Sigmoid colon (tissue), 7 donors: Measurements from ENCODE around the gene SLC22A1. TPM values are rescaled to one million over a fixed set of nuclear protein-coding genes. Genes with fewer than 3 reads are reported as not detected.
"Not testable (repeated sequence)": the region's sequence is repeated elsewhere in the genome, so short reads cannot be mapped to it uniquely, and the experiment has no call there.

ENCODE experiments used
- DNase-seq: peaks from one replicate; pipeline ENCODE4 v3.0.0-alpha.2; 2019
- H3K27ac ChIP-seq, 4 donors: fragments of 200-600 bp; sonication (generic); one replicate each; pipeline ENCODE4 v1.5.1; 2016 to 2019; ENCODE audit warnings: mild to moderate bottlenecking in 1 of 4
- H3K27me3 ChIP-seq, 3 donors: fragments of 200-600 bp; sonication (generic); one replicate each; pipeline ENCODE4 v1.5.1; 2019; ENCODE audit warnings: mild to moderate bottlenecking in 1 of 3
- H3K36me3 ChIP-seq, 4 donors: fragments of 200-600 bp; sonication (generic); one replicate each; pipeline ENCODE4 v1.5.1; 2016 to 2019
- H3K4me1 ChIP-seq, 4 donors: fragments of 200-600 bp; sonication (generic); one replicate each; pipeline ENCODE4 v1.5.1; 2017 to 2019
- H3K4me3 ChIP-seq, 4 donors: fragments of 200-600 bp; sonication (generic); one replicate each; pipeline ENCODE4 v1.5.1; 2017 to 2019; ENCODE audit warnings: mild to moderate bottlenecking in 2 of 4, moderate library complexity in 1 of 4
- H3K9me3 ChIP-seq, 4 donors: fragments of 200-600 bp in 3 of 4; sonication (generic) in 3 of 4; one replicate each; pipeline versions ENCODE4 v1.5.1 to v1.6.1; 2013 to 2019
- EP300 ChIP-seq, 4 donors: sonication (generic); formaldehyde crosslinking; IDR thresholded peaks; one replicate each; pipeline ENCODE4 v1.6.1; 2017; ENCODE audit warnings: antibody characterized with exemption in 4 of 4
- POLR2A ChIP-seq, 2 donors: fragments of 450-650 bp; IDR thresholded peaks; one replicate each; pipeline ENCODE4 v1.6.1; 2016; ENCODE audit warnings: antibody characterized with exemption in 2 of 2, mild to moderate bottlenecking in 2 of 2, moderate library complexity in 2 of 2
- POLR2AphosphoS5 ChIP-seq, 4 donors: sonication (generic); formaldehyde crosslinking; IDR thresholded peaks; one replicate each; pipeline ENCODE4 v1.6.1; 2017; ENCODE audit warnings: antibody characterized with exemption in 4 of 4
- WGBS, 2 donors: extraction: QIAGEN DNeasy Blood & Tissue Kit; methylation state at CpG; one replicate each; pipeline ENCODE4 v1.1.7; 2013; 5-methylcytosine and 5-hydroxymethylcytosine counted together
- intact Hi-C: fragments of 100-400 bp; cut with DNase I; formaldehyde crosslinking; loops from one replicate; pipeline ENCODE4 v1.15.1; 2023
- polyA plus RNA-seq, 3 donors: library from polyadenylated mRNA; stranded (reverse); fragments of 200-250 nt; gene quantifications; one replicate each; pipeline ENCODE4 v1.2.3, GENCODE V29; 2013
- total RNA-seq, 4 donors: library from RNA; depleted of rRNA; stranded (reverse); fragments of >200 nt; gene quantifications; one replicate each; pipeline ENCODE4 v1.1.0, GENCODE V29; 2016
- TF ChIP-seq, protein P1 (sequence below), 4 experiments: fragments of 450-650 bp in 3 of 4; fragments of 200-600 bp in 1 of 4; IDR thresholded peaks; one replicate each; pipeline ENCODE4 v1.5.1; 2016 to 2019; ENCODE audit warnings: antibody characterized with exemption in 4 of 4, mild to moderate bottlenecking in 3 of 4, moderate library complexity in 2 of 4
- donor health status: healthy with polysubstance abuse.
- donor health status: Bipolar disorder and iron deficiency.
- donor health status: healthy.

Gene SLC22A1
- total and polyA plus RNA-seq, 7 donors, result 0.58 to 1.9 (median 1.0) TPM; not detected in 3

DNA sequence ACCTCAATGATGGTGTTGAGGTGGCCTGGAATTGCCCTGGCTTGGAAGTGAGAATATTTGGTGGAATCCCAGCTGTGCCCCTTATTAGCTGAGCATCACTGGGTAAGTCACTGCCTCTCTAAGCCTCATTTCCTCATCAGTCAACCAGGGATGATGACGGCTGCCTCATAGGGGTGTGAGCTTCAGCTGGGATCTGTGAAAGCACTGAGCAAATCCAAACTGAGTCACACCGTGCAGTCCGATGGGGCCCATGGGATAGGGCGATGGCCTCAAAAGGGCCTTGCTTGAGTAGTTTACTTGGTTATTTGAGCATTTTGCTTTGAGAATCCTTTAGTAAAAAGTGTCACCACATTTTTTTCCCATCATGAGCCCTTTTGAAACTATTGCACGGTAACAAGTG is 1.1 kb downstream of the SLC22A1 start:
- 82 to 98% methylated on average over 5 of the region's 5 CpGs for whole genome bisulfite sequencing, 2 donors
- intact Hi-C loops, result no loop called here

DNA sequence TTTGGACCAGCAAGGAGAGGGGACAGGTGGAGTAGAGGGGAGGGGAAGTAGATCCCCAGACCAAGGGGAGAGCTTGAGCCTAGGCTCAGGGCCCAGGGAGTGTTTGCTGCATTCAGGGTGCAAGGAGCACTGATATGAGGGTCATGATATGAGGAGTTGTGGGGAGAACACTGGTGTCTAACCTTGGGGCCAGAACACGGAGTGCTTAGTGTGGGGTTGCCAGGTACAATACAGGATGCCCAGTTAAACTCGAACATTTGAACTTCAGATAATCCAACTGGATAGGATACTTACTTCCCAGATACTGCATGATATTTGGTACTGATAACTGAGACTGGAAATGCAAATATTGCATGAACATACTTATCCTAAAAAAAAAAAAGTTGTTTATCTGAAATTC is 2.4 kb downstream of the SLC22A1 start:
- Histone ChIP-seq H3K27ac (no peak overlapping the region), H3K9me3 (no peaks in the 10 kb centered on the region), H3K36me3 (no peaks in the 10 kb centered on the region), H3K27me3 (no peaks in the 10 kb centered on the region), H3K4me3 (no peak overlapping the region), H3K4me1 (no peaks in the 10 kb centered on the region)
- intact Hi-C loops, result no loop called here
- TF ChIP-seq POLR2A (IDR thresholded peaks at IDR 0.05) (no peak), POLR2AphosphoS5 (IDR thresholded peaks at IDR 0.05) (no peak), EP300 (IDR thresholded peaks at IDR 0.05) (no peak)
- TF ChIP-seq, protein P1, sequence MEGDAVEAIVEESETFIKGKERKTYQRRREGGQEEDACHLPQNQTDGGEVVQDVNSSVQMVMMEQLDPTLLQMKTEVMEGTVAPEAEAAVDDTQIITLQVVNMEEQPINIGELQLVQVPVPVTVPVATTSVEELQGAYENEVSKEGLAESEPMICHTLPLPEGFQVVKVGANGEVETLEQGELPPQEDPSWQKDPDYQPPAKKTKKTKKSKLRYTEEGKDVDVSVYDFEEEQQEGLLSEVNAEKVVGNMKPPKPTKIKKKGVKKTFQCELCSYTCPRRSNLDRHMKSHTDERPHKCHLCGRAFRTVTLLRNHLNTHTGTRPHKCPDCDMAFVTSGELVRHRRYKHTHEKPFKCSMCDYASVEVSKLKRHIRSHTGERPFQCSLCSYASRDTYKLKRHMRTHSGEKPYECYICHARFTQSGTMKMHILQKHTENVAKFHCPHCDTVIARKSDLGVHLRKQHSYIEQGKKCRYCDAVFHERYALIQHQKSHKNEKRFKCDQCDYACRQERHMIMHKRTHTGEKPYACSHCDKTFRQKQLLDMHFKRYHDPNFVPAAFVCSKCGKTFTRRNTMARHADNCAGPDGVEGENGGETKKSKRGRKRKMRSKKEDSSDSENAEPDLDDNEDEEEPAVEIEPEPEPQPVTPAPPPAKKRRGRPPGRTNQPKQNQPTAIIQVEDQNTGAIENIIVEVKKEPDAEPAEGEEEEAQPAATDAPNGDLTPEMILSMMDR (IDR thresholded peaks at IDR 0.05), result no peak
- 97% methylated on average over 2 of the region's 2 CpGs for WGBS, 2 donors
- DNase-seq, result no peak

More for the DNA sequence above, 1.1 kb downstream of the SLC22A1 start:
- TF ChIP-seq, protein P1 (IDR thresholded peaks at IDR 0.05), result no peak
- TF ChIP-seq POLR2A (IDR thresholded peaks at IDR 0.05) (no peak), EP300 (IDR thresholded peaks at IDR 0.05) (no peak), POLR2AphosphoS5 (IDR thresholded peaks at IDR 0.05) (no peak)
- no peaks in the 10 kb centered on the region for H3K27me3 ChIP-seq
- no peaks in the 10 kb centered on the region for H3K9me3 ChIP-seq
- DNase-seq, result no peak
- no peaks in the 10 kb centered on the region for H3K36me3 ChIP-seq
- no peak overlapping the region for H3K4me3 ChIP-seq
- no peak overlapping the region for H3K27ac ChIP-seq
- H3K4me1 ChIP-seq, result no peaks in the 10 kb centered on the region

GRCh38 chr6:160124605-160125004 is 3.0 kb downstream of the SLC22A1 start:
- Histone ChIP-seq H3K36me3 (no peaks in the 10 kb centered on the region), H3K27me3 (no peaks in the 10 kb centered on the region), H3K27ac (no peak overlapping the region), H3K4me1 (no peaks in the 10 kb centered on the region), H3K4me3 (no peak overlapping the region), H3K9me3 (no peaks in the 10 kb centered on the region)
- TF ChIP-seq, protein P1 (IDR thresholded peaks at IDR 0.05), result no peak
- no peak for TF ChIP-seq POLR2A (IDR thresholded peaks at IDR 0.05)
- 93 to 96% methylated on average over 5 of the region's 5 CpGs for WGBS, 2 donors
- intact Hi-C loops, result no loop called here
- no peak for DNase-seq

DNA sequence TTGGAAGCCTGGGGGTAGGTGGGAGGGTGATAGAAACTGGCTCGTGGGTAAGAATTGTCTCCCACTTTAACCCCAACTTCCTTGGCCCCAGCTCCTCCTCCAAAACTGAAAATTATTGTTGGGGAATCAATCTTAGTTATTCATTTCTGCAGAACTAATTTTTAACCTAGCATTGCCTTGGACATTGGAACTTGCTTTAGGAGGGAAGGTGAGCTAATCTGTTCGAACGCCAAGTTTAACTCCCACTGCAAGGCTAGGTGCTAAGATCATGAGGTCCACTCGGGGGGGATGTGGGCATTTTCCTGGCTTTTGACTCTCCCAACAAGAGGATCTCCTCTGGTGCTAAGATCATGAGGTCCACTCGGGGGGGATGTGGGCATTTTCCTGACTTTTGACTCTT is 3.5 kb downstream of the SLC22A1 start:
- H3K27ac ChIP-seq, H3K36me3 ChIP-seq, H3K27me3 ChIP-seq, H3K9me3 ChIP-seq, DNase-seq, intact Hi-C loops, H3K4me3 ChIP-seq, H3K4me1 ChIP-seq: not testable (repeated sequence)
- WGBS, 2 donors, result 84 to 89% methylated on average over 5 of the region's 5 CpGs

DNA sequence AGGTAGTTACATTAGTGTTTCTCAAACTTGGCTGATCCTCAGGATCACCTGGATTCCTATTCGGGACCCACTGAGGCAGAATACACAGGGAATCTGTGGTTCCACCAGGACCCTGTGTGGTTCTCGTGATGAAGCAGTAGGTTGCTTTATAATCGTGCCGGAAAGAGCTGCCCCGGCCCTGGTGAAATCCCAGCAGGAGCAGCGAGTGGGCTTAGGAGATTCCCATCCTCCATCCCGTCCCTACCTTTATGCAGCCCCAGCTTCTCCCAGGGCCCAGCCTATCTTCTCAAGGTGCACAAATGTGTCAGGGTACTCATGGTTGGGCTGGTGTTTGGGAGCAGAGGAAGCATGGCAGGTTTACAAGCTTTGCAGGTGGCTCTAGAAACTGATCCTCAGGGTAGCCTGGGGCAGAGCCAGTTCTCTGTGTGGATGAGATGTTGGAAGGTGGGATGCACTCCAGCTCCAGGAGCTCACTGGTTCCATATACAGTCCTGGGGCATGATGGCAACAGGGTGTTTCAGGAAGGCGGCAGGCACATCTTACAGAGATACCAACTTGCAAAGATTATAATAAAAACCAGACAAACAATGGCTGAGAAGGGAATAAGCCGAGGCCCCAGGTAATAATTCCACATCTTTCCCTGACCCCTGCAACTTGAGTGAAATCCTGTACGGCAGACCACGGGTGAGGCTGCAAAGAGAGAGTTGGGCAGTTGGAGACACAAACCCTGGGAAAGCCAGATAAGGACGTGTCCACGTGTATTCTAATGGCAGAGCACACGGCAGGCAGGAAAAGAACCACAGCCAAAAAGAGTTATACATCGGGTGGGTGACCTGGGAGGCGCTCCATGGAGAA is 5.9 kb downstream of the SLC22A1 start:
- Histone ChIP-seq H3K36me3 (no peaks in the 10 kb centered on the region), H3K9me3 (no peaks in the 10 kb centered on the region), H3K4me1 (no peaks in the 10 kb centered on the region), H3K27ac (no peak overlapping the region), H3K27me3 (no peaks in the 10 kb centered on the region), H3K4me3 (no peak overlapping the region)
- intact Hi-C loops, result no loop called here
- DNase-seq, result no peak
- TF ChIP-seq POLR2A (IDR thresholded peaks at IDR 0.05), result no peak
- no peak for TF ChIP-seq POLR2AphosphoS5 (IDR thresholded peaks at IDR 0.05)
- TF ChIP-seq EP300 (IDR thresholded peaks at IDR 0.05), result no peak
- TF ChIP-seq, protein P1 (IDR thresholded peaks at IDR 0.05), result no peak
- 94 to 96% methylated on average over 16 of the region's 16 CpGs for WGBS, 2 donors
